K562 (cell line): ENCODE results near the gene CDYL2.

ENCODE experiments used
- CTCF ChIP-seq, 3 experiments: IDR thresholded peaks in 2 of 3; conservative IDR thresholded peaks in 1 of 3; 2 replicates each; pipeline ENCODE4 v1.5.1; 2011 to 2012; ENCODE audit warnings: low read length in 3 of 3, mild to moderate bottlenecking in 3 of 3, control low read depth in 2 of 3, improper control_type of control experiment in 1 of 3, inconsistent platforms in 1 of 3, low read depth in 1 of 3, mixed read lengths in 1 of 3, moderate library complexity in 1 of 3; ENCODE audit not compliant: insufficient read depth in 2 of 3
- EZH2 ChIP-seq: IDR thresholded peaks from 2 replicates; pipeline ENCODE4 v1.6.1; 2012; ENCODE audit warnings: low read depth, mild to moderate bottlenecking, inconsistent platforms, low read length, borderline replicate concordance
- NR0B1 ChIP-seq: fragments of 450-650 bp; IDR thresholded peaks from one replicate; pipeline ENCODE4 v1.6.1; 2018; ENCODE audit warnings: mild to moderate bottlenecking, moderate library complexity; ENCODE audit not compliant: partially characterized antibody
- POLR2A ChIP-seq: fragments of 450-650 bp; conservative IDR thresholded peaks from 2 replicates; pipeline ENCODE4 v1.6.1; 2016
- ZC3H4 ChIP-seq: sonication (generic); formaldehyde crosslinking; IDR thresholded peaks from 2 replicates; pipeline ENCODE4 v1.9.0; 2021; ENCODE audit warnings: missing genetic modification reagents, borderline replicate concordance

GRCh38 chr16:80640316-80640715 lies 164.1 kb downstream of the CDYL2 start:
- TF ChIP-seq ZC3H4 (CRISPR knock-in tag) = no peak
- TF ChIP-seq CTCF (IDR thresholded peaks at IDR 0.05 in 2 of 3, conservative IDR thresholded peaks at IDR 0.05 in 1 of 3; ENCODE audit: insufficient read depth in 2 of 3, low read depth in 1 of 3, low read length in 3 of 3) = no peak
- no peak for TF ChIP-seq EZH2
- TF ChIP-seq POLR2A = no peak
- TF ChIP-seq NR0B1 = no peak
